ENCODE measurements around the gene TMEM140. TPM values are rescaled to one million over a fixed set of nuclear protein-coding genes. Genes with fewer than 3 reads are reported as not detected.

TMEM140 gene
- total RNA-seq, 1 experiment from 2014 or later = 1.6 TPM

DNA sequence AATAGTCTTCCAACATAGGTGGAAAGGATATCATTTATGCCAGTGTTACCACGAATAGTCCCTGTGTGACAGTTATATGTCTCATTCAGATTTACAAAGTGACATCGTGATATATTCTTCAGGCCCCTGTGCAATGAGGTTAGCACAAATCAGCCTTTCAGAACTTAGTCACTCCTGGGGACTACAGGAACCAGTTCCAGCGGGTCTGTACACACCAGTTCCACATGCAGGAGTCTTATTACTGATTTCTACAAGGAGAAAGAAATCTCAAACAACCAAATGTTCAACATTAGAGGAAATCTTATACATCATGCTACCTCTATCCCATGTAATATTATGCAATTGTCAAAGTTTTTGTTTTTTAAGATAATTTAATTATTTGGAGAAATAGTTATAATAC lies 67.8 kb downstream of the TMEM140 start:
- no peak for DNase-seq (ENCODE audit: low spot score)

Other genes with a start within 250 kb of the TMEM140 start
- 0.07 and 1.9 TPM in 2 replicates for gene AGBL3, start 161.6 kb upstream of the TMEM140 start, total RNA-seq (2014; rRNA removed; shearing (Covaris generic))
- 42.3 and 60.4 TPM in 2 replicates for gene CYREN, start 22.6 kb downstream of the TMEM140 start, total RNA-seq (2014; rRNA removed; shearing (Covaris generic))
- 2.0 and 2.1 TPM in 2 replicates for gene WDR91, start 63.5 kb downstream of the TMEM140 start, total RNA-seq (2014; rRNA removed; shearing (Covaris generic))
- not detected in 2 replicates for gene STRA8, start 85.8 kb downstream of the TMEM140 start, total RNA-seq (2014; rRNA removed; shearing (Covaris generic))